ENCODE results near the gene SORBS1. TPM values are rescaled to one million over a fixed set of nuclear protein-coding genes. Genes with fewer than 3 reads are reported as not detected.

SORBS1 gene
- total RNA-seq, 2 experiments from 2014 or later = 1.5 to 1.8 TPM

GRCh38 chr10:95295031-95295755 lies 266.0 kb downstream of the SORBS1 start:
- DNase-seq = peak; percentile 60
- intact Hi-C loops (cut with micrococcal nuclease) = no loop called here
- ChIA-PET CTCF (interaction anchor here (0.8 to 1.5 kb wide), 3 partner anchors 52 to 135 kb away, joined by 3 to 8 read pairs (median 4); no protein-coding TSS in a partner anchor), POLR2A (no interaction called here)
- Mint-ChIP-seq H3K9me3 (no peaks in the 10 kb centered on the region), H3K36me3 (no peaks in the 10 kb centered on the region), H3K27me3 (peaks cover 26% of the 10 kb centered on the region), H3K4me3 (peak overlapping the region; percentile 42), H3K4me1 (ENCODE audit: low read depth) (peaks cover 10% of the 10 kb centered on the region), H3K27ac (no peak overlapping the region)

- Mint-ChIP-seq H3K36me3 (no peaks in the 10 kb centered on the region), H3K9me3 (no peaks in the 10 kb centered on the region), H3K4me1 (ENCODE audit: low read depth) (peaks cover 14% of the 10 kb centered on the region), H3K4me3 (no peak overlapping the region), H3K27me3 (peaks cover 38% of the 10 kb centered on the region), H3K27ac (no peak overlapping the region)
- POLR2A ChIA-PET = no interaction called here
- CTCF ChIA-PET = no interaction called here
- no peak for DNase-seq
- intact Hi-C loops (cut with micrococcal nuclease) = loop anchor here (5.0 kb wide), 1 partner anchor 56 kb away; no protein-coding TSS in a partner anchor
These were observed 267.5 kb downstream of the SORBS1 start for GRCh38 chr10:95293631-95294030.

GRCh38 chr10:95291365-95292039 lies 269.7 kb downstream of the SORBS1 start:
- H3K4me1 Mint-ChIP-seq (ENCODE audit: low read depth) = peaks cover 14% of the 10 kb centered on the region
- ChIA-PET POLR2A (no interaction called here), CTCF (interaction anchor here (1.6 kb wide), 1 partner anchor 48 kb away, joined by 3 read pairs; no protein-coding TSS in a partner anchor)
- peak overlapping the region; percentile 24 for H3K4me3 Mint-ChIP-seq
- H3K27ac Mint-ChIP-seq = no peak overlapping the region
- peaks cover 46% of the 10 kb centered on the region for H3K27me3 Mint-ChIP-seq
- no peaks in the 10 kb centered on the region for H3K9me3 Mint-ChIP-seq
- intact Hi-C loops (cut with micrococcal nuclease) = loop anchor here (5.0 kb wide), 1 partner anchor 54 kb away; no protein-coding TSS in a partner anchor
- DNase-seq = no peak
- no peaks in the 10 kb centered on the region for H3K36me3 Mint-ChIP-seq

- DNase-seq = peak; percentile 42
- Mint-ChIP-seq H3K4me3 (peak within 1 kb of the TSS; percentile 51), H3K27ac (no peak within 1 kb of the TSS), H3K27me3 (peaks cover 44% of the 10 kb centered on the region), H3K36me3 (no peaks in the 10 kb centered on the region), H3K4me1 (ENCODE audit: low read depth) (peaks cover 14% of the 10 kb centered on the region), H3K9me3 (no peaks in the 10 kb centered on the region)
- intact Hi-C loops (cut with micrococcal nuclease) = loop anchor here (5.0 kb wide), 1 partner anchor 53 kb away; no protein-coding TSS in a partner anchor
- POLR2A ChIA-PET = no interaction called here
- CTCF ChIA-PET = interaction anchor here (1.6 kb wide), 1 partner anchor 47 kb away, joined by 3 read pairs; no protein-coding TSS in a partner anchor
These were observed 270.5 kb downstream of the SORBS1 start, which contains the start of gene PDLIM1 for GRCh38 chr10:95290461-95291364. Gene PDLIM1, minus strand, starts transcription at chr10:95291003. Its CDS starts 88 bp downstream, at chr10:95290915.

- POLR2A ChIA-PET = no interaction called here
- no peak for DNase-seq
- Mint-ChIP-seq H3K36me3 (no peaks in the 10 kb centered on the region), H3K4me3 (peak overlapping the region; percentile 51), H3K4me1 (ENCODE audit: low read depth) (peaks cover 7% of the 10 kb centered on the region), H3K27ac (no peak overlapping the region), H3K9me3 (no peaks in the 10 kb centered on the region), H3K27me3 (peaks cover 41% of the 10 kb centered on the region)
- intact Hi-C loops (cut with micrococcal nuclease) = loop anchor here (5.0 kb wide), 1 partner anchor 53 kb away; no protein-coding TSS in a partner anchor
- CTCF ChIA-PET = no interaction called here
These were observed 271.2 kb downstream of the SORBS1 start for GRCh38 chr10:95289921-95290421.

- ChIA-PET CTCF (no interaction called here), POLR2A (no interaction called here)
- H3K4me1 Mint-ChIP-seq (ENCODE audit: low read depth) = peaks cover 7% of the 10 kb centered on the region
- H3K4me3 Mint-ChIP-seq = no peak overlapping the region
- no peaks in the 10 kb centered on the region for H3K36me3 Mint-ChIP-seq
- no peak for DNase-seq
- H3K9me3 Mint-ChIP-seq = no peaks in the 10 kb centered on the region
- no peak overlapping the region for H3K27ac Mint-ChIP-seq
- intact Hi-C loops (cut with micrococcal nuclease) = no loop called here
- H3K27me3 Mint-ChIP-seq = peaks cover 37% of the 10 kb centered on the region
These were observed 271.9 kb downstream of the SORBS1 start for GRCh38 chr10:95289003-95289920.

GRCh38 chr10:95288303-95288702 lies 272.9 kb downstream of the SORBS1 start:
- peaks cover 35% of the 10 kb centered on the region for H3K27me3 Mint-ChIP-seq
- intact Hi-C loops (cut with micrococcal nuclease) = no loop called here
- DNase-seq = no peak
- no peaks in the 10 kb centered on the region for H3K36me3 Mint-ChIP-seq
- no peak overlapping the region for H3K27ac Mint-ChIP-seq
- no peak overlapping the region for H3K4me3 Mint-ChIP-seq
- no peaks in the 10 kb centered on the region for H3K9me3 Mint-ChIP-seq
- ChIA-PET CTCF (interaction anchor here (0.8 kb wide), 1 partner anchor 43 kb away, joined by 3 read pairs; no protein-coding TSS in a partner anchor), POLR2A (no interaction called here)
- peaks cover 7% of the 10 kb centered on the region for H3K4me1 Mint-ChIP-seq (ENCODE audit: low read depth)

- ChIA-PET CTCF (no interaction called here), POLR2A (no interaction called here)
- H3K4me3 Mint-ChIP-seq = no peak overlapping the region
- intact Hi-C loops (cut with micrococcal nuclease) = no loop called here
- DNase-seq = no peak
- no peaks in the 10 kb centered on the region for H3K36me3 Mint-ChIP-seq
- no peaks in the 10 kb centered on the region for H3K9me3 Mint-ChIP-seq
- no peak overlapping the region for H3K27ac Mint-ChIP-seq
- peaks cover 29% of the 10 kb centered on the region for H3K27me3 Mint-ChIP-seq
- H3K4me1 Mint-ChIP-seq (ENCODE audit: low read depth) = peaks cover 7% of the 10 kb centered on the region
These were observed 273.9 kb downstream of the SORBS1 start for GRCh38 chr10:95287281-95287680.

- no peak for DNase-seq
- no peaks in the 10 kb centered on the region for H3K9me3 Mint-ChIP-seq
- ChIA-PET CTCF (no interaction called here), POLR2A (no interaction called here)
- H3K27ac Mint-ChIP-seq = no peak overlapping the region
- H3K36me3 Mint-ChIP-seq = no peaks in the 10 kb centered on the region
- intact Hi-C loops (cut with micrococcal nuclease) = no loop called here
- peaks cover 7% of the 10 kb centered on the region for H3K4me1 Mint-ChIP-seq (ENCODE audit: low read depth)
- no peak overlapping the region for H3K4me3 Mint-ChIP-seq
- peaks cover 26% of the 10 kb centered on the region for H3K27me3 Mint-ChIP-seq
These were observed 274.5 kb downstream of the SORBS1 start for GRCh38 chr10:95286707-95287106.

- intact Hi-C loops (cut with micrococcal nuclease) = no loop called here
- Mint-ChIP-seq H3K27me3 (peaks cover 21% of the 10 kb centered on the region), H3K27ac (no peak overlapping the region), H3K4me3 (no peak overlapping the region), H3K9me3 (no peaks in the 10 kb centered on the region), H3K4me1 (ENCODE audit: low read depth) (peaks cover 5% of the 10 kb centered on the region), H3K36me3 (no peaks in the 10 kb centered on the region)
- ChIA-PET POLR2A (no interaction called here), CTCF (no interaction called here)
- no peak for DNase-seq
These were observed 275.6 kb downstream of the SORBS1 start for GRCh38 chr10:95285556-95285955.

- no peaks in the 10 kb centered on the region for H3K36me3 Mint-ChIP-seq
- H3K9me3 Mint-ChIP-seq = no peaks in the 10 kb centered on the region
- no peak overlapping the region for H3K4me3 Mint-ChIP-seq
- POLR2A ChIA-PET = no interaction called here
- H3K27me3 Mint-ChIP-seq = peaks cover 16% of the 10 kb centered on the region
- H3K4me1 Mint-ChIP-seq (ENCODE audit: low read depth) = no peaks in the 10 kb centered on the region
- H3K27ac Mint-ChIP-seq = no peak overlapping the region
- DNase-seq = no peak
- intact Hi-C loops (cut with micrococcal nuclease) = no loop called here
- CTCF ChIA-PET = no interaction called here
These were observed 276.4 kb downstream of the SORBS1 start for GRCh38 chr10:95284807-95285206.
